ENCODE measurements around the gene HIVEP3.

DNA sequence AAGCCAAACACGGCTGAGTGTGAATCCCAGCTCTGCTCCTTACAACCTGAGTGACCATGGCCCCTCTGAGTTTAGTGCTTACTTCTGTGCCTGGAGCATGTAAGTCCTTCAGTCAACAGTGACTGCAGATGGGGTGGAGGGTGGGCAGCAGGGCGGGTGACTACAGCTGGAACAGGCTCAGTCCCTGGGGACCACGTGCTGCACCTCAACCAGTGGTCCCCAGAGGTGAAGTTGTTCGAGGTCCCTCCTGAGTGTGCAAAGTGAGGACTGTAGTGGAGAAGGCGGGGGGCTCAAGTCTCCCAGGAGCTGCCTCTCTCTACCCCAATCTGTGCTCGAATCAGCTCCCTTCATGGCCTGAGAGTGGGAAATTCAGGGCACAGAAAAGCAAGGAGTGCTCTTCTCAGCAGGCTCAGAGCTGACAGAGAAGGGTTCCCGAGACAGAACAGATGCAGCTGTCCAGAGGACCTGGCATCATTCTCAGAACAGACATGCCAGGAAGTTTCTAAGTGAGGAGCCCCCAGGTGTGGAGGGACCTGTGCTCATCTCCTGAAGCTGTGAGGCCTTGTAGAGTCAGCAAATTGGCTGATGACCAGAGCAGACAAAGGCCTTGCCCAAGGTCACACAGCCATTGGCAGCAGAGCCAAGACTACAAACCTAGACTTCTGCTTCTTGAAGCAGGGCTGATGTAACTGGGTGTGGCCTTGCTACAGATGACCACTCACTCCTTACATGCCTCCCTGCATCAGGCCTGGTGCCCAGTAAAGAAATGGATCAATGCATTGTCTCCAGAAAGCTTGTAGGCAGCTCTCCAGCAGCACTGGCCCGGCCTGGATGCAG is 372.5 kb downstream of the HIVEP3 start:
- TF ChIP-seq, protein P1, sequence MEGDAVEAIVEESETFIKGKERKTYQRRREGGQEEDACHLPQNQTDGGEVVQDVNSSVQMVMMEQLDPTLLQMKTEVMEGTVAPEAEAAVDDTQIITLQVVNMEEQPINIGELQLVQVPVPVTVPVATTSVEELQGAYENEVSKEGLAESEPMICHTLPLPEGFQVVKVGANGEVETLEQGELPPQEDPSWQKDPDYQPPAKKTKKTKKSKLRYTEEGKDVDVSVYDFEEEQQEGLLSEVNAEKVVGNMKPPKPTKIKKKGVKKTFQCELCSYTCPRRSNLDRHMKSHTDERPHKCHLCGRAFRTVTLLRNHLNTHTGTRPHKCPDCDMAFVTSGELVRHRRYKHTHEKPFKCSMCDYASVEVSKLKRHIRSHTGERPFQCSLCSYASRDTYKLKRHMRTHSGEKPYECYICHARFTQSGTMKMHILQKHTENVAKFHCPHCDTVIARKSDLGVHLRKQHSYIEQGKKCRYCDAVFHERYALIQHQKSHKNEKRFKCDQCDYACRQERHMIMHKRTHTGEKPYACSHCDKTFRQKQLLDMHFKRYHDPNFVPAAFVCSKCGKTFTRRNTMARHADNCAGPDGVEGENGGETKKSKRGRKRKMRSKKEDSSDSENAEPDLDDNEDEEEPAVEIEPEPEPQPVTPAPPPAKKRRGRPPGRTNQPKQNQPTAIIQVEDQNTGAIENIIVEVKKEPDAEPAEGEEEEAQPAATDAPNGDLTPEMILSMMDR (IDR thresholded peaks at IDR 0.05): no peak
- TF ChIP-seq EZH2 (IDR thresholded peaks at IDR 0.05; ENCODE audit: borderline replicate concordance, insufficient read depth, low read depth, low read length, poor library complexity, severe bottlenecking): no peak
